ENCODE results near the gene GARIN5B.
"Not testable (repeated sequence)": the region's sequence is repeated elsewhere in the genome, so short reads cannot be mapped to it uniquely, and the experiment has no call there.

Gene GARIN5B

DNA sequence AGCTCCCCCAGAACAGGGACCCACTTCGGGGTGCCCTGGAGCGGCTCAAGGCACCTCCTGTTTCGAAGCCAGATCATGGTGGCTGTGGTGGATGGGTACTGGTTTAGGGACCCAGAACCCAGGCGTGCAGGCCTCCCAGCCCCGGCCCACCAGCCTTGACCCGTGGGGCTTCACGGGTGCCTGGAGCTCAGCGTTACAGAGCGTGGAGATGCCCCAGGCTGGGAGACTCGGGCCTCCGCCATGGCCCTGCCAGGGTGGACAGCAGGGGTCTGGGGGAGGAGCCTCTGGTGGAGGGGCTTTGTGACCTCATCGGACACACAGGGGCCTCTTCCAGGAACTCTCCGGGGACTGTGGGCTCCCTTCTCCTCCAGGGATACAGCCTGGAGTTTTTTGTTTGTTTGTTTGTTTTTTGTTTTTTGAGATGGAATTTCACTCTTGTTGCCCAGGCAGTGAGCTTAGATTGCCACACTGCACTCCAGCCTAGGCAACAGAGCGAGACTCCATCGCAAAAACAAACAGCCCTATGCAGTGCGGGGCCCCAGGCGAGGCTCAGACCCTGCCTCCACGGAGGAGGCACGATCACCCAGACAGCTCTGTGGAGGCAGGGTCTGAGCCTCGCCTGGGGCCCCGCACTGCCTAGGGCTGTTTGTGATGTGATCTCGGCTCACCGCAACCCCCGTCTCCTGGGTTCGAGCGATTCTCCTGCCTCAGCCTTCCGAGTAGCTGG, at the start of gene GARIN5B:
Gene GARIN5B, minus strand, starts transcription at position 271 of the 727 bp plus-strand sequence. Its CDS starts 194 bp downstream, at position 77.
- no peak for DNase-seq (ENCODE audit: low read depth in 2 of 2)

- no peak for DNase-seq (ENCODE audit: low read depth in 2 of 2)
Measured at GRCh38 chr19:55410168-55410567, 47.1 kb upstream of the GARIN5B start.

GRCh38 chr19:55409179-55409578, 46.1 kb upstream of the GARIN5B start:
- not testable (repeated sequence) for DNase-seq (ENCODE audit: low read depth in 2 of 2)

GRCh38 chr19:55408533-55408872, 45.4 kb upstream of the GARIN5B start:
- DNase-seq (ENCODE audit: low read depth in 2 of 2): no peak

- peak; percentile 99 for DNase-seq (ENCODE audit: low read depth in 2 of 2)
Measured at GRCh38 chr19:55407800-55408532, 44.9 kb upstream of the GARIN5B start.

DNA sequence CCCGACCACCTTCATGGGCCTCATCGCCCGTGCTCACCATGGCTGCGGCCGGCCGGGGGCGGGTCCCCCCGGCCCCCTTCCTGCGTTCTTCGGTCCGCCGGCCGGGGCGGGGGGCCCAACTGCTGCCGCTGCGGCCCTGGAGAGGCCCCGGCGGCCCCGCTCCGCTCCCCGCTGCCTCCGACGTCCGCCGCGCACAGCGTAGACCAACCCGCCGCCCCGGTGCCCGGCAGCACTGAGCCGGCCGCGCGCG, 44.4 kb upstream of the GARIN5B start, which contains the start of gene UBE2S:
Gene UBE2S, minus strand, starts transcription at position 239 of the 250 bp plus-strand sequence. Its CDS starts 199 bp downstream, at position 40.
- DNase-seq (ENCODE audit: low read depth in 2 of 2): not testable (repeated sequence)

- no peak for DNase-seq (ENCODE audit: low read depth in 2 of 2)
Measured at GRCh38 chr19:55406826-55407549, 43.9 kb upstream of the GARIN5B start.

- DNase-seq (ENCODE audit: low read depth in 2 of 2): no peak
Measured at GRCh38 chr19:55406091-55406825, 43.2 kb upstream of the GARIN5B start.

- DNase-seq (ENCODE audit: low read depth in 2 of 2): no peak
Measured at GRCh38 chr19:55405638-55406037, 42.6 kb upstream of the GARIN5B start.

DNA sequence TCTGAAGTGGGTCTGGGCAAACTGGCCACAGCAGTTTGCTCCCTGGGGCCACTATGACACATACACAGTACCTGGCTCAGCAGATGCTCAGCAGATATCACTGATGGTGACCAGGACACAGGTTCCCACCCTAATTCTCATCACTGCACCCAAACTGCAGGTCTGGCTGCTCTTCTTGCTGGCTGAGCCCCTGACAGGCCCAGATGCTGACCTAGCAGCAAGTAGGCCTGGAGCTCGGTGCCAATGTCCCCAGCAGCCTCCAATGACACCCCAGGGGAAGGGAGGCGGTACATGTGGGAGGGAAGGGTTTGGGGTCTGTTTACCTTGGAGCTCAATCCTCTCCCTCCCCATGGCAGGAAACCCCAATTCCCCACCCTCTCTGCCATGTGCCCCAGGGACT, 39.4 kb upstream of the GARIN5B start:
- DNase-seq (ENCODE audit: low read depth in 2 of 2): no peak

- DNase-seq (ENCODE audit: low read depth in 2 of 2): not testable (repeated sequence)
Measured at GRCh38 chr19:55401390-55401789, 38.3 kb upstream of the GARIN5B start.

DNA sequence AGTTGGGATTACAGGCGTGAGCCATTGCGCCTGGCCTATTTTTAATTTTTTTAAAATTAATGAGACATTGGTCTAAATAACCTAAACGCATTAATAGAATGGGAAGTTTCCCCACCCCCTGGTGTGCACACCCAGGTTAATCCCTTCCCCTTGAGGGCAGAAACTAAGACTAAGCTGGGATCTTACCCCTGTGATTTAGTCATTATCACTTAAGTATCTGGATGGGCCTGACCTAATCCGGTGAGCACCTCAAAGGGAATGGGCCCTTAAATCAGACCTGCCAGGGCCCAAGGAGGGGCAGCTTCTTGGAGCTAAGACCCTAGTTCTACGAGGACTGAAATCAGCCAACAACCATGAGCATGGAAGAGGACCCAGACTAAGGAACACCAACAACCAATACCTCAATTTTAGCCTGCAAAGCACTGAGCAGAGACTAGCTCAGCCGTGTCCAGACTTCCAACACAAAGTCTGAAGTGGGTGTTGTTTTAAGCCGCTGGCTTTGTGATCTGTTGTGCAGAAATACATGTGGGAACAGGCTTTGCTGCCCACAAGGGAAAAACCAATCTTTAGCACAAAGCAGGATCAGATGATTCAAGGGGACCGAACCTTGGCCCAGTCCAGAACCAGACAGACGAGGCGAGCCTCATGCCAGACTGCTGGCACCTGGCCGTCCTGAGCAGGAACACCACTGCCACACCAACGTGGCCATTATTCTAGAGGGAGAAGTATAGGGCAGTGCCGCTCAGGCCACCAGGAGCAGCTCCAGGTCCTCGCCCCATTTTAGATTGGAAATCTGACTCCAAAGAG, 37.4 kb upstream of the GARIN5B start:
- no peak for DNase-seq (ENCODE audit: low read depth in 2 of 2)

- DNase-seq (ENCODE audit: low read depth in 2 of 2): no peak
Measured at GRCh38 chr19:55398200-55398925, 35.3 kb upstream of the GARIN5B start.

- no peak for DNase-seq (ENCODE audit: low read depth in 2 of 2)
Measured at GRCh38 chr19:55392820-55393761, 30.0 kb upstream of the GARIN5B start.

- DNase-seq (ENCODE audit: low read depth in 2 of 2): no peak
Measured at GRCh38 chr19:55391702-55392615, 28.9 kb upstream of the GARIN5B start.

DNA sequence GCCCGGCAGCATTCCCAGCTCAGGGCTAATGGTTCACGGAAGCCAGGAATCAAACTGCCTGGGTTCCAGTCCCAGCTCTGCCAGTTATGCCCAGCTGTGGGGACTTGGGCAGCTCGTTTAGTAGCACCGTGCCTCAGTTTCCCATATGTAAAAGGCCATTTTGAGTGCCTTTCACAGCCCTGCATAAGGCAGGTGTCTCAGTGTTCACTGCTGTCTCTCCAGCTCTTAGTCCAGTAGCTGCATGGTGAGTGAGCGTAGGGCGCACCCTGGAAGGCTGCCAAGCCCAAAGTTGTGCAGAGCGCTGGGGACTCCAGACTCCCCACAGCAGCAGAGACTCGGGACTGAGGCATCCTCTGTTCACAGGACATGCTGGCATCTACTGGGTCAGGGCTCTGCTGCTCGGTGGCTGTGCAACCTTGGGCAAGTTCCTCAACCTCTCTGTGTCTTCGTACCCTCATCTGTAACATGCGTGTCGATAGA, 28.2 kb upstream of the GARIN5B start:
- DNase-seq (ENCODE audit: low read depth in 2 of 2): no peak

- DNase-seq (ENCODE audit: low read depth in 2 of 2): no peak
Measured at GRCh38 chr19:55390461-55390880, 27.4 kb upstream of the GARIN5B start.
